SK-N-SH treated with all-trans-retinoic acid at 6 μM for 48 hours (cell line): ENCODE results near the gene FKBP11.

Experiments
- CSRNP3 ChIP-seq: fragments of 250-450 bp; sonication (Bioruptor Pico); IDR thresholded peaks from 2 replicates; pipeline ENCODE4 v1.5.1; 2021; ENCODE audit warnings: mild to moderate bottlenecking, moderate library complexity
- ISL1 ChIP-seq: fragments of 250-450 bp; sonication (Bioruptor Pico); IDR thresholded peaks from 2 replicates; pipeline ENCODE4 v2.1.2; 2022; ENCODE audit warnings: mild to moderate bottlenecking, moderate library complexity
- OSR1 ChIP-seq: fragments of 250-450 bp; sonication (Bioruptor Pico); IDR thresholded peaks from 2 replicates; pipeline ENCODE4 v1.8.0; 2022; ENCODE audit warnings: moderate library complexity, mild to moderate bottlenecking, inconsistent platforms
- PATZ1 ChIP-seq: fragments of 250-450 bp; sonication (Bioruptor Pico); IDR thresholded peaks from 2 replicates; pipeline ENCODE4 v1.8.0; 2020; ENCODE audit warnings: mild to moderate bottlenecking, moderate library complexity, borderline replicate concordance
- PPARA ChIP-seq: fragments of 250-450 bp; sonication (Bioruptor Pico); IDR thresholded peaks from 2 replicates; pipeline ENCODE4 v1.5.0; 2020; ENCODE audit warnings: mild to moderate bottlenecking, borderline replicate concordance
- RARB ChIP-seq: fragments of 250-450 bp; sonication (Bioruptor Pico); IDR thresholded peaks from 2 replicates; pipeline ENCODE4 v1.8.0; 2021; ENCODE audit warnings: mild to moderate bottlenecking, moderate library complexity
- TOX ChIP-seq: fragments of 250-450 bp; sonication (Bioruptor Pico); IDR thresholded peaks from 2 replicates; pipeline ENCODE4 v1.8.0; 2021; ENCODE audit warnings: mild to moderate bottlenecking, moderate library complexity, borderline replicate concordance
- ZFP3 ChIP-seq: fragments of 250-450 bp; sonication (Bioruptor Pico); IDR thresholded peaks from 2 replicates; pipeline ENCODE4 v1.5.0; 2020; ENCODE audit warnings: mild to moderate bottlenecking, moderate library complexity
- ZFP30 ChIP-seq: fragments of 450-650 bp; formaldehyde crosslinking; IDR thresholded peaks from 2 replicates; pipeline ENCODE4 v1.5.0; 2022; ENCODE audit warnings: mild to moderate bottlenecking, moderate library complexity
- ZNF8 ChIP-seq: fragments of 450-650 bp; formaldehyde crosslinking; IDR thresholded peaks from 2 replicates; pipeline ENCODE4 v1.5.0; 2020; ENCODE audit warnings: mild to moderate bottlenecking, moderate library complexity
- TF ChIP-seq, protein P1 (sequence below): fragments of 250-450 bp; sonication (Bioruptor Pico); IDR thresholded peaks from 2 replicates; pipeline ENCODE4 v1.5.0; 2020; ENCODE audit warnings: mild to moderate bottlenecking, moderate library complexity

DNA sequence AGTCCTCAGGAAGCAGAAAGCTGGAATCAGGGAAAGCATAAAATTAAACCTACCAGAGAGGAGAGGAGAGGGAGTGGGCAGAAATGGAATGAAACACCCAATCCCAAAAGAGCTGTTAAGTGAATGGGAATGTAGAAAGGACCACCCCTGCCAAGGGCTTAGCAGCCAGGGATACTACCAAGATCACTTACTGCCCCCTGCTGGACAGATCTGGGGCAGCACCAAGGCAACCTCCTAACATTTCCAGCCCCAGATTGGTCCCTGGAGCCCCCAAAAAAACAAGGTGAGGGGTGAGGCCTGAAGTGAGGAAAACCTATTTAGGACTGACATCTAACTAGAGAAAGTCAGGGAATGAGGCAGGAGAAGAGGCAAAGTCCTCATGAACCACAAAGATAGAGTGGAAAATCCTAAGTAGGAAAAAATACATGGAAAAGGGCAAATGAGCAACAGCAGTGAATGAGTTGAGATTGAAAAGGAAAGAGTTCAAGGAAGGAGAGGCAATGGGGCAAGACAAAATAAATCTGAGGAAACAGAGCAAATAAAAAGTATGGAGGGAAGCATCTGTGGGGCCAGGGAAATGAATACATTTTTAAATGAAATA lies 11.2 kb upstream of the FKBP11 start:
- TF ChIP-seq OSR1 (CRISPR knock-in tag): no peak
- TF ChIP-seq ZFP30 (CRISPR knock-in tag): no peak
- no peak for TF ChIP-seq PATZ1 (CRISPR knock-in tag)
- TF ChIP-seq ISL1 (CRISPR knock-in tag): no peak
- TF ChIP-seq TOX (CRISPR knock-in tag): no peak
- TF ChIP-seq CSRNP3 (CRISPR knock-in tag): no peak
- TF ChIP-seq ZNF8 (CRISPR knock-in tag): no peak
- TF ChIP-seq PPARA (CRISPR knock-in tag): no peak
- TF ChIP-seq, protein P1, sequence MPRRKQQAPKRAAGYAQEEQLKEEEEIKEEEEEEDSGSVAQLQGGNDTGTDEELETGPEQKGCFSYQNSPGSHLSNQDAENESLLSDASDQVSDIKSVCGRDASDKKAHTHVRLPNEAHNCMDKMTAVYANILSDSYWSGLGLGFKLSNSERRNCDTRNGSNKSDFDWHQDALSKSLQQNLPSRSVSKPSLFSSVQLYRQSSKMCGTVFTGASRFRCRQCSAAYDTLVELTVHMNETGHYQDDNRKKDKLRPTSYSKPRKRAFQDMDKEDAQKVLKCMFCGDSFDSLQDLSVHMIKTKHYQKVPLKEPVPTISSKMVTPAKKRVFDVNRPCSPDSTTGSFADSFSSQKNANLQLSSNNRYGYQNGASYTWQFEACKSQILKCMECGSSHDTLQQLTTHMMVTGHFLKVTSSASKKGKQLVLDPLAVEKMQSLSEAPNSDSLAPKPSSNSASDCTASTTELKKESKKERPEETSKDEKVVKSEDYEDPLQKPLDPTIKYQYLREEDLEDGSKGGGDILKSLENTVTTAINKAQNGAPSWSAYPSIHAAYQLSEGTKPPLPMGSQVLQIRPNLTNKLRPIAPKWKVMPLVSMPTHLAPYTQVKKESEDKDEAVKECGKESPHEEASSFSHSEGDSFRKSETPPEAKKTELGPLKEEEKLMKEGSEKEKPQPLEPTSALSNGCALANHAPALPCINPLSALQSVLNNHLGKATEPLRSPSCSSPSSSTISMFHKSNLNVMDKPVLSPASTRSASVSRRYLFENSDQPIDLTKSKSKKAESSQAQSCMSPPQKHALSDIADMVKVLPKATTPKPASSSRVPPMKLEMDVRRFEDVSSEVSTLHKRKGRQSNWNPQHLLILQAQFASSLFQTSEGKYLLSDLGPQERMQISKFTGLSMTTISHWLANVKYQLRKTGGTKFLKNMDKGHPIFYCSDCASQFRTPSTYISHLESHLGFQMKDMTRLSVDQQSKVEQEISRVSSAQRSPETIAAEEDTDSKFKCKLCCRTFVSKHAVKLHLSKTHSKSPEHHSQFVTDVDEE (CRISPR knock-in tag): no peak
- TF ChIP-seq ZFP3: no peak
- no peak for TF ChIP-seq RARB (CRISPR knock-in tag)
